ENCODE data around the gene GAPDH. TPM values are rescaled to one million over a fixed set of nuclear protein-coding genes. Genes with fewer than 3 reads are reported as not detected.
"Not testable (repeated sequence)": the region's sequence is repeated elsewhere in the genome, so short reads cannot be mapped to it uniquely, and the experiment has no call there.

GAPDH gene
- polyA plus RNA-seq, 3 donors, result 2,879 to 3,427 (median 3,223) TPM

GRCh38 chr12:6489449-6489848, 44.9 kb upstream of the GAPDH start:
- Histone ChIP-seq H3K27me3 (ENCODE audit: control insufficient read depth in 2 of 2, insufficient read depth in 2 of 2, low read length in 2 of 2) (no peaks in the 10 kb centered on the region), H3K4me2 (replicated peaks; ENCODE audit: extremely low read depth, low read length, poor library complexity, severe bottlenecking) (no peak overlapping the region)

GRCh38 chr12:6490673-6491072, 43.6 kb upstream of the GAPDH start:
- intact Hi-C loops (cut with micrococcal nuclease); H3K27ac Mint-ChIP-seq; H3K4me3 Mint-ChIP-seq; H3K27me3 ChIP-seq (ENCODE audit: control insufficient read depth in 2 of 2, insufficient read depth in 2 of 2, low read length in 2 of 2); H3K4me2 ChIP-seq (replicated peaks; ENCODE audit: extremely low read depth, low read length, poor library complexity, severe bottlenecking); H3K9ac ChIP-seq (ENCODE audit: insufficient read depth, low read length, poor library complexity, severe bottlenecking); H4K20me1 ChIP-seq (ENCODE audit: insufficient read depth, low read length); H3K4me3 ChIP-seq (replicated peaks in 1 of 3; ENCODE audit: low read depth in 2 of 3, low read length in 3 of 3); H3K36me3 Mint-ChIP-seq; H3K9me3 Mint-ChIP-seq; DNase-seq; H3K27ac ChIP-seq (ENCODE audit: low read depth in 1 of 2, low read length in 2 of 2); H2AFZ ChIP-seq (ENCODE audit: insufficient read depth, low read depth, low read length, poor library complexity, severe bottlenecking); H3K9me3 ChIP-seq (replicated peaks in 1 of 2; ENCODE audit: control insufficient read depth in 1 of 2, insufficient read depth in 1 of 2, low read length in 2 of 2); H3K27me3 Mint-ChIP-seq (ENCODE audit: low read depth in 3 of 3): not testable (repeated sequence)
- peaks cover 19% of the 10 kb centered on the region for H3K4me1 Mint-ChIP-seq
- Histone ChIP-seq H3K4me1 (ENCODE audit: control insufficient read depth in 1 of 2, insufficient read depth in 2 of 2, low read length in 2 of 2) (peaks cover 20 to 26% of the 10 kb centered on the region in 2 donors), H3K36me3 (replicated peaks in 1 of 2; ENCODE audit: control insufficient read depth in 1 of 2, insufficient read depth in 2 of 2, low read length in 2 of 2) (peaks cover 5 to 11% of the 10 kb centered on the region in 2 donors), H3K79me2 (ENCODE audit: insufficient read depth, low read length) (peaks cover 28% of the 10 kb centered on the region)
- WGBS (ENCODE audit: insufficient coverage), result no CpG with 5 or more reads among the region's 1 CpG

More at GRCh38 chr12:6489449-6489848, 44.9 kb upstream of the GAPDH start:
- H3K27me3 Mint-ChIP-seq (ENCODE audit: low read depth in 3 of 3), result peaks cover 0 to 8% (median 8%) of the 10 kb centered on the region in 3 donors
- H3K4me1 Mint-ChIP-seq, result peaks cover 8% of the 10 kb centered on the region
- peaks cover 5 to 6% of the 10 kb centered on the region in 2 donors for H3K36me3 Mint-ChIP-seq
- H3K27ac Mint-ChIP-seq, result no peak overlapping the region
- TF ChIP-seq CTCF (IDR thresholded peaks at IDR 0.05), result no peak
- H4K20me1 ChIP-seq (ENCODE audit: insufficient read depth, low read length), result peaks cover under 1% of the 10 kb centered on the region
- peaks cover 15% of the 10 kb centered on the region for H3K79me2 ChIP-seq (ENCODE audit: insufficient read depth, low read length)
- H3K27ac ChIP-seq (ENCODE audit: low read depth in 1 of 2, low read length in 2 of 2), result no peak overlapping the region
- H3K4me3 ChIP-seq (replicated peaks in 1 of 3; ENCODE audit: low read depth in 2 of 3, low read length in 3 of 3), result no peak overlapping the region
- H3K4me3 Mint-ChIP-seq, result no peak overlapping the region
- peaks cover 0 to 2% (median 0%) of the 10 kb centered on the region in 7 donors for H3K9me3 Mint-ChIP-seq
- no peak for DNase-seq
- H3K9me3 ChIP-seq (replicated peaks in 1 of 2; ENCODE audit: control insufficient read depth in 1 of 2, insufficient read depth in 1 of 2, low read length in 2 of 2), result no peaks in the 10 kb centered on the region
- peaks cover 5 to 11% of the 10 kb centered on the region in 2 donors for H3K36me3 ChIP-seq (replicated peaks in 1 of 2; ENCODE audit: control insufficient read depth in 1 of 2, insufficient read depth in 2 of 2, low read length in 2 of 2)
- intact Hi-C loops (cut with micrococcal nuclease), result no loop called here
- no peak overlapping the region for H3K9ac ChIP-seq (ENCODE audit: insufficient read depth, low read length, poor library complexity, severe bottlenecking)
- H3K4me1 ChIP-seq (ENCODE audit: control insufficient read depth in 1 of 2, insufficient read depth in 2 of 2, low read length in 2 of 2), result peaks cover 9 to 13% of the 10 kb centered on the region in 2 donors
- WGBS (ENCODE audit: insufficient coverage), result 68% methylated on average over 4 of the region's 4 CpGs
- no peak overlapping the region for H2AFZ ChIP-seq (ENCODE audit: insufficient read depth, low read depth, low read length, poor library complexity, severe bottlenecking)

All from CD14-positive monocyte (primary cell).